Astrocyte of the cerebellum (primary cell): ENCODE measurements around the gene PDPN.

ENCODE experiments used
- DNase-seq: peaks from one replicate; pipeline ENCODE4 v3.0.0-alpha.2; 2011; ENCODE audit warnings: low read depth
- H3K4me3 ChIP-seq: 2 replicates; pipeline ENCODE4 v1.5.1; 2011; ENCODE audit warnings: mild to moderate bottlenecking, low read depth, low read length, moderate library complexity
- in situ Hi-C: cut with HindIII; loops from 2 replicates; pipeline ENCODE4 v1.10.0; 2017; ENCODE audit warnings: low sequenced_read_pairs
- TF ChIP-seq, protein P1 (sequence below): IDR thresholded peaks from 2 replicates; pipeline ENCODE4 v1.5.1; 2012; ENCODE audit warnings: low read length, low read depth, moderate library complexity, mild to moderate bottlenecking; ENCODE audit errors: missing control alignments

The PDPN gene

DNA sequence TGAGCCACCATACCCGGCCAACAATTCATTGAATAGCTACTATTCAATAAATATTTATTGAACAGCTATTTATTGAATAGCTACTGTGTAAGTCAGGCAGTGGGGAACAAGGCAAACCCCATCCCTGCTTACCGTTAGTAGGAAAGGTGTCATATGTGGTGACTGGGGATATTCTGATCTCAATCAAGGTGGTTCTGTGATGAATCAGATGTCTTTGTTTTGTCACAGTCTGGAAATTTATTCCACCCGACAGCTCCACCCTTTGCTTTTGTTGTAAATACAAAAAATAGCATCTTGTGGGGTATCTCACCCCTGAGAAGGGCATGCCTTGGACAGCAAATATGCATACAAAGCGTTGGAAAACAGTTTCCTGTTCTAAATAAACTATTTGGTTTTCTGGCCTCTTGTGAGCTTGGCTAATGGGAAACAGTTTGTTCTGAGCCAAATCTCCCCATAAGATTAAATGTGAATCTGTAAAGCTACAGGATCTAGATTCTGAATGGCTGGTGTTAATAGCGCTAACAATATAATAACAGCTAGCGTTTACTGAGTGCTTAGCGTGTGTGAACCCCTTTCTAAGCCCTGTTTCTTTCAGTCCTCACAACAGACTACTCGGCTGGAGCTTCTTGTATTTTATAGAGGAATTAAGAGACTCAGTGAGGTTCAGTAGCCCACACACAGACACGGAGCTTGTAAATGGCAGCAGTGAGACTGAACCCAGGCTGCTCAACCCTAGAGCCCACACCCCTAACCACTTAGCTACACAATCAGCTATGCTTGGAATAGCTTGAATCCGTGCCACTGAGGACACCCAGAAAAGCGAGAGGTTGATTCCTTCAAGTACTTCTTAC, 5.5 kb downstream of the PDPN start:
- in situ Hi-C loops, result no loop called here
- TF ChIP-seq, protein P1, sequence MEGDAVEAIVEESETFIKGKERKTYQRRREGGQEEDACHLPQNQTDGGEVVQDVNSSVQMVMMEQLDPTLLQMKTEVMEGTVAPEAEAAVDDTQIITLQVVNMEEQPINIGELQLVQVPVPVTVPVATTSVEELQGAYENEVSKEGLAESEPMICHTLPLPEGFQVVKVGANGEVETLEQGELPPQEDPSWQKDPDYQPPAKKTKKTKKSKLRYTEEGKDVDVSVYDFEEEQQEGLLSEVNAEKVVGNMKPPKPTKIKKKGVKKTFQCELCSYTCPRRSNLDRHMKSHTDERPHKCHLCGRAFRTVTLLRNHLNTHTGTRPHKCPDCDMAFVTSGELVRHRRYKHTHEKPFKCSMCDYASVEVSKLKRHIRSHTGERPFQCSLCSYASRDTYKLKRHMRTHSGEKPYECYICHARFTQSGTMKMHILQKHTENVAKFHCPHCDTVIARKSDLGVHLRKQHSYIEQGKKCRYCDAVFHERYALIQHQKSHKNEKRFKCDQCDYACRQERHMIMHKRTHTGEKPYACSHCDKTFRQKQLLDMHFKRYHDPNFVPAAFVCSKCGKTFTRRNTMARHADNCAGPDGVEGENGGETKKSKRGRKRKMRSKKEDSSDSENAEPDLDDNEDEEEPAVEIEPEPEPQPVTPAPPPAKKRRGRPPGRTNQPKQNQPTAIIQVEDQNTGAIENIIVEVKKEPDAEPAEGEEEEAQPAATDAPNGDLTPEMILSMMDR, result no peak
- no peak for DNase-seq

DNA sequence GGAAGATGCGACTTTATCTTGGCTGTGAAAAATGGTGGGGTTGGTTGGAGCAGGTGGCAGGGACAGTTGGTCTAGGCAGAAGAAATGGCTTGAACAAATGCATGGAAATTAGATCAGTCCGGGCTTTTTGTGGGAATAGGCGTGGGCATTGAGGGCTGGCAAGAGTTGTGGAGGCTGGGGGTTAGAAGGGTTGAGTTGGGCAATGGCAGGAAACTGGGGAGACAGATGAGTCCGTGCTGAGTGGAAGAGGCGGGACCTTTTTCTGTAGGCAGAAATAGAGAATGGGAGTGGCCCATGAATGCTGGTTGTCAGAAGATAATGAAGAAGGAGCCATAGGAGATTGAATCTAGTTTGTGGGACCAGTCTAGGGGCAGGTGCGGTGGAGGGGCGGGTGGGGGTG, 6.9 kb downstream of the PDPN start:
- in situ Hi-C loops, result no loop called here
- no peak for DNase-seq
- TF ChIP-seq, protein P1, result no peak
- H3K4me3 ChIP-seq, result no peak overlapping the region

More for the DNA sequence above, 5.5 kb downstream of the PDPN start:
- no peak overlapping the region for H3K4me3 ChIP-seq

DNA sequence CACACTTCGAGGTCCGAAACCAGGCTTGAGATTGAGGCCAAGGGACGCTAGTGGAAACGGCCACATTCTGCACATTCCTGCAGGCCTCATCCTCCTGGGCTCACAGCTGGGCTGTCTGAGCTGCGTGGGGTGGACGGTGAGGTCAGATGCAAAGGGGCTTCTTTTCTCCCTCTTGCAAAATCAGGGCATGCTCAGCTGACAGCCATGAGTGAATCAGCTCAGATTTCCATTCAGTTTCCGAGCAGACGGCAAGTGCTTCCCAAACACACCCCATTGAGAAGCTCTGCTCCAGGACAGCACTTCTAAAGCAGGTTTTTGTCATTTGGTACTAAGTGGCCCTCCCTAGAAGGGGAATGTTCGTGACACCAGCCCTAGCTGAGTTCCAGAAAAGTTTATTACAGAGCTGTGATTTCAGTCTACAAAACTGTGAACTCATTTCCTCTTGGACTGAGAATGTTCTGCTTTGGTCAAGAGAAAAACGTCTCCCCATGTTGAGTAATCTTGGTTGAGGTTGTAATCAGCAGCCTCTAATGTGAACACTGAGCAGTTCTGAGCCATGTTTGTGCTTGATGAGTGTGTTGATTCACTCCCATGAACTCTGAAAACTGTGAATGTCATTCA, 10.0 kb downstream of the PDPN start:
- TF ChIP-seq, protein P1, result no peak
- H3K4me3 ChIP-seq, result no peak overlapping the region
- in situ Hi-C loops, result no loop called here
- peak; percentile 75 for DNase-seq

DNA sequence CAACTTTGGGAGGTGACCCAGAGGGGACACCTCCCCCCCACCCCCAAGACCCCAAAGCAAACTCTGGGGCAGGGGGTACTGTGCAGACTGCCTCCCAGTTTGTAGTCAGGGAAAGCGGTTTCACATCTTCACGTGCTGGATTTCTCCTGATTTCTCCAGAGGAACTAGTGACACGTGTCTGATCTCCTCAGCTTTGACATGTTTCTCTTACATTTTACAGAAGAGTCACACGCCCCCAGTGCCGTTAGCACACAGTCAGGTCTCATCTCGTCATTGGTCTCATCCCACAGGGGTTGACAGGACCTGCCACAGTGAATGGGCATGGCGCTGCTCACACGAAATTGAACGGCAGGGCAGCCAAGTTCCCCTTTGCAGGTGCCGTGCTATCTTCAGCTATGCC, 11.8 kb downstream of the PDPN start:
- no peak overlapping the region for H3K4me3 ChIP-seq
- DNase-seq, result no peak
- in situ Hi-C loops, result no loop called here
- TF ChIP-seq, protein P1, result no peak

DNA sequence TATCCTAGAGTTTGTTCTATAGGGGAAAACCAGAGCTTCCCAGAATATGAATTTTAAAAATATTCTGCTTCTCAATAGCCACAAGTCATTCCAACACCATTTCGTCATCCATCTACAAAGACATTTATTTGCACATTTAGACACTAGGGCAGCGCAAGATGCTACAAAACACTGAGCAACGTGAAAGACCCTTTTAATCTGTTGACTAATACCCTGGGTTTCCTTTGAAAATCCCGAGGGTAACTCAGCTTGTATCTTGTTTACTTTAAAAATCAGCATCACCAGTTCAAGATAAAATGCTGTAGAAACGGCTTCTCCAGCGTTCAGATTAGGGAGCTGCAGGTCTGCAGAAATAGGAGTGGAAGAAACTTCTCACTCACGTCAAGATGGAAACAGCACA, 13.5 kb downstream of the PDPN start:
- no peak for DNase-seq
- in situ Hi-C loops, result no loop called here
- TF ChIP-seq, protein P1, result no peak
- H3K4me3 ChIP-seq, result no peak overlapping the region

DNA sequence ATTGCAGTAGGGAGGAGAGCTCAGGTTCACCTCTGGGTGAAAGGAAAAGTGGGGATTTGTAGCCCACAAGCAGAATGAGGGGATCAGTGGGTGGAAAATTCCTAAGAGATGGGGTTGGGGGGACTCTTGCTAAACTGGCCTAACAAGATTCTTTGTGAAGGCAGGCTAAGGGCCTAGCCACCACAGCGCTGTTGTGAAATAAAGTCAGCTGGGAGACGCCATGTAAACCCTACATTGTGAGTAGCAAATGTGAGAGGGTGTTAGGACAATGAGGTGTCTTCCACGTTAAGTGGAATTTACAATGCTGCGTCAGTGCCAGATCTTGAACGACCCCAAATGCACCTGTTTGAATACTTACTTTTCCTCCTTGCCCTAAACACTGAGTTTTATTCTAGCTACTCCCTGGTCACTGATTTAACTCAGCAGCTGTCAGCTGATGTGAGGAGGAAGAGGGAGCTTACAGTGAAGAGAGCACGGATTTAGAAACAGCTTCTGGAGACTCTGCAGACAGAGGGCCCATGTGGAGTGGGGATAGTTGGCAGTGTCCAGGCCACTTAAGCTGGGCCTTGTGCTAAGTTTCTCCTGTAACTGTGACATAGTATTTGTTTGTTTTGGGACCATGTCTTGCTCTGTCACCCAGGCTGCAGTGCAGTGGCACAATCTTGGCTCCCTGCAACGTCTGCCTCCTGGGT, 17.3 kb downstream of the PDPN start:
- in situ Hi-C loops, result no loop called here
- H3K4me3 ChIP-seq, result no peak overlapping the region
- no peak for DNase-seq
- TF ChIP-seq, protein P1, result no peak
